ENCODE measurements around the gene SV2B. TPM values are rescaled to one million over a fixed set of nuclear protein-coding genes. Genes with fewer than 3 reads are reported as not detected.

Gene SV2B
- total and polyA plus RNA-seq, 9 of the 15 experiments (the other 6 are each of a cell fraction or from before 2014, with no cell fraction given): 0.01 to 0.25 (median 0.11) TPM

- TF ChIP-seq TFAP4 (CRISPR knock-in tag; IDR thresholded peaks at IDR 0.05; ENCODE audit: borderline replicate concordance): peak; percentile 33; the same call in 1 of the 2 replicates
These were observed 452 bp upstream of the SV2B start (continued) for GRCh38 chr15:91099616-91099994.

GRCh38 chr15:91100814-91101607 lies 954 bp downstream of the SV2B start:
- H3K4me2 ChIP-seq (ENCODE audit: insufficient read depth, low read length): no peak overlapping the region
- peaks cover 33 to 48% of the 10 kb centered on the region in 2 experiments for H3K27me3 ChIP-seq (ENCODE audit: control insufficient read depth in 2 of 2, insufficient read depth in 2 of 2, low read length in 2 of 2)
- no peaks in the 10 kb centered on the region for H3K79me2 ChIP-seq (ENCODE audit: control insufficient read depth, insufficient read depth, low read length)
- H3K27ac ChIP-seq (ENCODE audit: extremely low read depth, low read depth, low read length): no peak overlapping the region
- H3K9ac ChIP-seq (ENCODE audit: insufficient read depth in 1 of 2, low read depth in 2 of 2, low read length in 2 of 2): no peak overlapping the region
- intact Hi-C loops (cut with micrococcal nuclease): no loop called here
- no peak for DNase-seq (ENCODE audit: extremely low read depth in 1 of 4, low spot score in 3 of 4)
- peaks cover 4% of the 10 kb centered on the region for H3K9me1 ChIP-seq (ENCODE audit: control insufficient read depth, insufficient read depth, low read length)
- no peak overlapping the region for H2AFZ ChIP-seq (ENCODE audit: low read depth, low read length)
- H3K9me3 ChIP-seq (replicated peaks; ENCODE audit: control insufficient read depth, insufficient read depth, low read depth, low read length): no peaks in the 10 kb centered on the region
- H3K4me1 ChIP-seq (replicated peaks in 1 of 2; ENCODE audit: control insufficient read depth in 2 of 2, insufficient read depth in 2 of 2, low read length in 2 of 2): peaks cover 0 to 7% of the 10 kb centered on the region in 2 experiments; a peak in 3 of 5 replicates
- no peaks in the 10 kb centered on the region for H3K36me3 ChIP-seq (ENCODE audit: control insufficient read depth, insufficient read depth, low read length)
- TF ChIP-seq ZNF316 (IDR thresholded peaks at IDR 0.05) (peak; percentile 29), MYNN (IDR thresholded peaks at IDR 0.05) (no peak), MYNN (CRISPR knock-in tag; IDR thresholded peaks at IDR 0.05) (no peak), AFF1 (IDR thresholded peaks at IDR 0.05; ENCODE audit: low read depth in 1 of 2, partially characterized antibody in 2 of 2) (no peak), MYC (IDR thresholded peaks at IDR 0.05; ENCODE audit: low read depth, low read length) (no peak), MYC (CRISPR knock-in tag; IDR thresholded peaks at IDR 0.05; ENCODE audit: borderline replicate concordance, low read depth) (no peak), EP400 (IDR thresholded peaks at IDR 0.05) (no peak)
- FAIRE-seq: no peak
- CTCF ChIA-PET (ENCODE audit: low intra/inter-chr PET ratio): no interaction called here
- WGBS (ENCODE audit: insufficient coverage, low coverage, missing lambda C conversion rate): under 1% methylated on average over 18 of the region's 18 CpGs
- peak; percentile 48 for ATAC-seq
- no peak overlapping the region for H3K4me3 ChIP-seq
- in situ Hi-C loops (cut with MboI): no loop called here
- POLR2A ChIA-PET: interaction anchor here (0.8 kb wide), 1 partner anchor 22 kb away, joined by 3 read pairs; no protein-coding TSS in a partner anchor
- no peaks in the 10 kb centered on the region for H4K20me1 ChIP-seq (replicated peaks; ENCODE audit: control insufficient read depth, insufficient read depth, low read length)
- no TSS peak for BruUV-seq (replicated peaks)

Measured in K562 (cell line).